IPS DF 6.9 (cell line): Measurements from ENCODE around the gene UTS2R.
"Not testable (repeated sequence)": the region's sequence is repeated elsewhere in the genome, so short reads cannot be mapped to it uniquely, and the experiment has no call there.

Source experiments
- DNase-seq: peaks from one replicate; pipeline ENCODE4 v3.0.0-alpha.2; 2013; ENCODE audit warnings: low read depth, low spot score
- H3K27ac ChIP-seq: one replicate; pipeline ENCODE4 v1.5.1; 2013; ENCODE audit warnings: low read length, control low read depth
- H3K27me3 ChIP-seq: 2 replicates; pipeline ENCODE4 v1.6.1; 2013; ENCODE audit warnings: mild to moderate bottlenecking, low read length; ENCODE audit not compliant: control insufficient read depth, insufficient read depth
- H3K36me3 ChIP-seq: 2 replicates; pipeline ENCODE4 v1.6.1; 2013; ENCODE audit warnings: low read length; ENCODE audit not compliant: control insufficient read depth, insufficient read depth
- H3K4me1 ChIP-seq: 2 replicates; pipeline ENCODE4 v1.6.1; 2013; ENCODE audit warnings: low read length; ENCODE audit not compliant: control insufficient read depth, insufficient read depth
- H3K4me3 ChIP-seq: 2 replicates; pipeline ENCODE4 v1.5.1; 2013; ENCODE audit warnings: mild to moderate bottlenecking, low read length
- H3K9me3 ChIP-seq: 2 replicates; pipeline ENCODE4 v1.6.1; 2013; ENCODE audit warnings: low read length, inconsistent platforms; ENCODE audit not compliant: control insufficient read depth, insufficient read depth
- WGBS: extraction: QIAGEN DNeasy Blood & Tissue Kit; methylation state at CpG from one replicate; pipeline ENCODE4 v1.1.7; 2013; ENCODE audit warnings: mixed read lengths, missing lambda C conversion rate; ENCODE audit not compliant: insufficient read length, insufficient coverage; 5-methylcytosine and 5-hydroxymethylcytosine counted together

Gene UTS2R

GRCh38 chr17:82347994-82348393, 23.6 kb upstream of the UTS2R start:
- DNase-seq, H3K36me3 ChIP-seq, H3K4me3 ChIP-seq, H3K27me3 ChIP-seq, H3K9me3 ChIP-seq, H3K27ac ChIP-seq, H3K4me1 ChIP-seq: not testable (repeated sequence)
- no CpG with 5 or more reads among the region's 11 CpGs for WGBS

DNA sequence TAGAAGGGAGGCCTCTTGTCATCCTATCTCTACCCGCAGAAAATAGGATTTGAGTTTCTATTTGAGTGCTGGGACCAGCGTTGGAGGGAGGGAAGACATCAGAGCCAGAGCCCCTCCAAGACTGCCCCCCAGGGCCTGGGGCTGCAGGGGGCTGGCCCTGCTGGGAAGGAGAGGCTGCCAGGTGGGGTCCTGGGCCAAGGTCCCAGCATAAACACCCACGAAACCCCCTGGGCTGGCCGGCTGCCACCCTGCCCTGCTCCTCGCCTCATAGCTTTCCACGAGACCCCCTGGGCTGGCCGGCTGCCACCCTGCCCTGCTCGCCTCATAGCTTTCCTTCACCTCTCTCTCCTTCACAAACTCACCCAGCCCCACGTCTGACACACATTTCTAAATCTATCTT, 23.1 kb upstream of the UTS2R start:
- no peak for DNase-seq
- Histone ChIP-seq H3K9me3 (no peaks in the 10 kb centered on the region), H3K27ac (no peak overlapping the region), H3K4me1 (no peaks in the 10 kb centered on the region), H3K36me3 (no peaks in the 10 kb centered on the region), H3K27me3 (no peaks in the 10 kb centered on the region), H3K4me3 (no peak overlapping the region)
- WGBS: no CpG with 5 or more reads among the region's 9 CpGs

DNA sequence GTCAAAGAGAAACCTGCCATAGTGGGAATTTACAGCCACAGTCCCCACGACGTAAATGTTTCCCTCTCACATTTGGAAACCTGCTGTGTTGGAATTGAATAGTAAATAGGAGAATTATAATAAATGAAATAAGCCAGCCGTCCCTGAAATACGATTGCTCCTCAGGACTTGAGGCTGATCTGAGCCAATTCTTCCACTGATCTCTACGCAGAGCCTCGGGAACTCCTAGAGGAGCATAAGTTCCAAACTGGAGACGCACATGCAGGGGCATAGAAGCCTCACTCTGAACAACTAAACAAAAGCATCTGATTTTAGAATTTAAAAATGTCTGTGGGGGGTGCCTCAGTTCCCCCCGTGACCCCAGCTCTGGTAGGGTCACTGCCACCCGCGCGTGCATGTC, 22.7 kb upstream of the UTS2R start:
- no peaks in the 10 kb centered on the region for H3K4me1 ChIP-seq
- DNase-seq: no peak
- no peak overlapping the region for H3K27ac ChIP-seq
- WGBS: no CpG with 5 or more reads among the region's 11 CpGs
- no peaks in the 10 kb centered on the region for H3K9me3 ChIP-seq
- H3K27me3 ChIP-seq: no peaks in the 10 kb centered on the region
- no peak overlapping the region for H3K4me3 ChIP-seq
- H3K36me3 ChIP-seq: no peaks in the 10 kb centered on the region

GRCh38 chr17:82349287-82349701, 22.3 kb upstream of the UTS2R start:
- no peak for DNase-seq
- WGBS: no CpG with 5 or more reads among the region's 11 CpGs

GRCh38 chr17:82350182-82351030, 21.2 kb upstream of the UTS2R start:
- no peak for DNase-seq
- H3K27me3 ChIP-seq: no peaks in the 10 kb centered on the region
- no peaks in the 10 kb centered on the region for H3K4me1 ChIP-seq
- H3K9me3 ChIP-seq: no peaks in the 10 kb centered on the region
- WGBS: no CpG with 5 or more reads among the region's 28 CpGs
- no peaks in the 10 kb centered on the region for H3K36me3 ChIP-seq
- H3K27ac ChIP-seq: no peak overlapping the region
- no peak overlapping the region for H3K4me3 ChIP-seq

More at GRCh38 chr17:82349287-82349701, 22.3 kb upstream of the UTS2R start:
- no peaks in the 10 kb centered on the region for H3K4me1 ChIP-seq
- no peak overlapping the region for H3K27ac ChIP-seq
- H3K27me3 ChIP-seq: no peaks in the 10 kb centered on the region
- H3K9me3 ChIP-seq: no peaks in the 10 kb centered on the region
- H3K36me3 ChIP-seq: no peaks in the 10 kb centered on the region
- no peak overlapping the region for H3K4me3 ChIP-seq

DNA sequence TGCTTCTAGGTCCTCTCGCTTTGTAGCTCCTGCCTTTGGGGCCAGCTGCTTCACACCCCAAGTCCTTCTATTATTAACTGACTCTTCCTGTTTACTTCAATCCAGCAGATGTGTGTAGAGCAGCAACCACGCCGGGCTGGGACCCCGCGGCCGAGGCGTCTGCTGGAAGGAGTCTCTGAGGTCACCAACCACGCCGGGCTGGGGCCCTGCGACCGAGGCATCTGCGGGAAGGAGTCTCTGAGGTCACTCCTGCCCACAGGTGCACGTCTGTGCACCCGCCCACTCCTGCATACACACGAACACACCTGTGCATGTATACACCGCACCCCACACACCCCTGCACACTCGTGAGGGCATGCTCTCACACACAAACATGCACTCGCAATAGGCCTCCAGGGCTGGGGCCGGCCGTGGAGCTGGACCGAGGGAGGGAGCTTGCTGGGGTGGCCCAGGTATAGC, 20.3 kb upstream of the UTS2R start:
- no peak overlapping the region for H3K4me3 ChIP-seq
- no peaks in the 10 kb centered on the region for H3K36me3 ChIP-seq
- no peaks in the 10 kb centered on the region for H3K9me3 ChIP-seq
- no peaks in the 10 kb centered on the region for H3K4me1 ChIP-seq
- no peak overlapping the region for H3K27ac ChIP-seq
- DNase-seq: no peak
- no peaks in the 10 kb centered on the region for H3K27me3 ChIP-seq
- WGBS: no CpG with 5 or more reads among the region's 21 CpGs

DNA sequence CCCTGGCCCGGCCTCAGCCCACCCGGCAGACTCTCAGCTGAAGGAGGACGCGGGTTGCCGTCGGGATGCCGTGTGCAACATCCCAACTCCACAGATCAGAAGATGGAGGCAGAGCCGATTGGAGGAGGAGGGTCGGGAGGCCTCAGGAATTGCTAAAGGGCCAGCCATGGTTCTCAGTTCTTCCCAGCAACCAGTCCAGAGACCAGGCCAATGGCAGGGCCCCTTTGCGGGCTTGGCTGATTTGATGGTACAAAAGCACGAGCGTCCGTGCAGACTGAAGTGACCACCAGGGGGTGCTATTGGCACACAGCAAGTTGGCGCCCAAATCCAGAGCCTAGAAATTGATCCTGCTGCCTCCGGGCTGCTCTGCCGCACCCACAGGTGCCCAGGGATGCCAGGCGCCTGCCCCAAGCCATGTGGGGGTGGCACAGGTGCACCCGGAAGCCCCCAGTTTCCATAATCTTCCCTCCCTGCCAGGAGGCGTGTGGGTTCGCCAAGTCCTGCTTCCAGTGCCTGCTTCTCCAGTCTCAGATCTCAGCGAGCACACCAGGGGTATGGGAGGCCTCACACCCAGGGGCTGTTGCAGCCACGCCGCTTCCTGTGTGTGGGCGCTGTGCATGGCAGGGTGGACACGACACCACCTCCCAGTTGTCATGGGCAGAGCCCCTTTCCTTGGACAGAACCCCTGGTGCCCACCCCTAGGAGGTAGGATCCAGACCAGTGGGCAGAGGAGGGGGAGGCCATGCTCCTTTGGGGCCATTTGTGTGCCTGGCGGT, 19.7 kb upstream of the UTS2R start:
- H3K36me3 ChIP-seq: no peaks in the 10 kb centered on the region
- peaks cover 4% of the 10 kb centered on the region for H3K4me1 ChIP-seq
- no peaks in the 10 kb centered on the region for H3K27me3 ChIP-seq
- peak; percentile 74 for DNase-seq
- WGBS: no CpG with 5 or more reads among the region's 26 CpGs
- H3K9me3 ChIP-seq: no peaks in the 10 kb centered on the region
- no peak overlapping the region for H3K4me3 ChIP-seq
- no peak overlapping the region for H3K27ac ChIP-seq

DNA sequence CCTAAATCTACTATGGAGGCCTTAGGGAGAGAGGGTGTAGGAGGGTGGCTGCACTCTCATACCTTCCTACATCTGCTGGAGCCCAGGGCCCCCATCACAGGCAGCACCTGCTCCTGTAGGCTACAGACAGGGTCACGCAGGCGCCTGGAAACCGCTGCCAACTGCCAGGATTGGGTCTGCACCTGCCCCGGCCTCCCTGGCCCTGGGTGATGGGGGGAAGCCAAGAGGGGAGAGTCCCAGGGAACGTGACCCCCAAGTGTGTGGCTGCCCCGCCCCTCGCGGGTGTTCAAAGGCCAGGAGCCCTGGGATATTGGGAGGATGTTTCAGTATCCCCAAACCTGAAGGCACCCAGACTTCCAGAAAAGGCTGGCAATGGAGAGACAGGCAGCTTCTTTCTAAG, 18.1 kb upstream of the UTS2R start:
- no peak overlapping the region for H3K27ac ChIP-seq
- peaks cover 5% of the 10 kb centered on the region for H3K4me1 ChIP-seq
- WGBS: no CpG with 5 or more reads among the region's 8 CpGs
- no peak overlapping the region for H3K4me3 ChIP-seq
- no peak for DNase-seq
- no peaks in the 10 kb centered on the region for H3K9me3 ChIP-seq
- H3K27me3 ChIP-seq: no peaks in the 10 kb centered on the region
- no peaks in the 10 kb centered on the region for H3K36me3 ChIP-seq

DNA sequence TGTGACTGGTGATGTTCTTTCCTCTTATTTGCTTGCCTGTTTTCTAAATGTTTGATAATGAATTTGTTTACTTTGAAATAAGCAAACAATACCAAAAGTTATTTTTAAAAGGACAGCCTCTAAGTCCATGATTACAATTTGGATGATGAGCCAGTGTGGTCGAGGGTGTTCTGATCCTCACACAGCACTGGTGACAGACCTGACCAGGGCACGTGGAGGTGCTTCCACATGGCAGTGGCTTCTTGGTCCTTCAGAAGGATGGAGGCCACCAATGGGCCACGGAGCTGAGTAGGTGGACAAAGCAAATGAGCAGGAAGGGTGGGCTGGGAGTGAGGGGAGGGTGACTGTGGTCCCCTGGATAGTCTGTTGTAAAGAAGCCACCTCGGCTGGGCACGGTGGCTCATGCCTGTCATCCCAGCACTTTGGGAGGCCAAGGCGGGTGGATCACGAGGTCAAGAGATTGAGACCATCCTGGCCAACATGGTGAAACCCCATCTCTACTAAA, 16.7 kb upstream of the UTS2R start:
- no CpG with 5 or more reads among the region's 7 CpGs for WGBS
- Histone ChIP-seq H3K27me3 (no peaks in the 10 kb centered on the region), H3K36me3 (no peaks in the 10 kb centered on the region; the same call in 1 of the 2 replicates), H3K4me1 (peaks cover 7% of the 10 kb centered on the region), H3K4me3 (no peak overlapping the region), H3K9me3 (no peaks in the 10 kb centered on the region), H3K27ac (no peak overlapping the region)
- no peak for DNase-seq

DNA sequence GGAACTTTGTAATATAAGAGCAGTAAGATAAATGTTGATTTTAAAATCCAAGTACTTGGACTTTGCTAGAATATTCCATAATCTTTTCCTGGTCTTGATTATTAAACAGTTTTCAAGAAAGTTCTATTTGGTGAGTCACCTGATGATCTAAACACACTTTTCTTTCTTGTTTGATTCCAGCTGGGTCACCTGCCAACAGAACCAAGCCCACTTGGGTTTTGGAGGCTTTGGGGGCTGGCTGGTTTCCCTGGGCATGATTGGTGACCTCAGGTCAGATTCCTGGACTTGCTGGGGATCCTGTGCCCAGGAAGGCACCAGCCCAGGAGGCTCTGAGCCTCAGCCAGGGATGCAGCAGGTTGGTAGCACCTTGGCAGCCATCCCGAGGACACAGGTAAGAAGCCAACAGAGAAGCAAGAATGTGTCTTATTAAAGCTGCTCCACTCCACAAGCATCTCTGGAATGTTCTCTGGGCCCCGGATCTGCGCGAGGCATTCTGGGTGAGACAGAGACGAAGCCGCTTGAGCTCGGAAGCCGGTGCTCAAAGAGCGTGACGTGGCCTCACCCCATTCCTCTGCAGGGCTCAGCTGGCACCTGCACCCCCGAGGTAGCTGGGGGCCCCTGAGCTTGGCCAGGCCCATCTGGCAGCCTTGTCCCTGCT, 15.7 kb upstream of the UTS2R start:
- WGBS: no CpG with 5 or more reads among the region's 11 CpGs
- H3K27me3 ChIP-seq: no peaks in the 10 kb centered on the region

More for the DNA sequence above, 15.7 kb upstream of the UTS2R start:
- H3K4me3 ChIP-seq: no peak overlapping the region
- DNase-seq: no peak
- H3K4me1 ChIP-seq: peaks cover 7% of the 10 kb centered on the region
- no peak overlapping the region for H3K27ac ChIP-seq
- no peaks in the 10 kb centered on the region for H3K9me3 ChIP-seq
- no peaks in the 10 kb centered on the region; the same call in 1 of the 2 replicates for H3K36me3 ChIP-seq
